ENCODE measurements around the gene ARMH3.

Gene ARMH3

DNA sequence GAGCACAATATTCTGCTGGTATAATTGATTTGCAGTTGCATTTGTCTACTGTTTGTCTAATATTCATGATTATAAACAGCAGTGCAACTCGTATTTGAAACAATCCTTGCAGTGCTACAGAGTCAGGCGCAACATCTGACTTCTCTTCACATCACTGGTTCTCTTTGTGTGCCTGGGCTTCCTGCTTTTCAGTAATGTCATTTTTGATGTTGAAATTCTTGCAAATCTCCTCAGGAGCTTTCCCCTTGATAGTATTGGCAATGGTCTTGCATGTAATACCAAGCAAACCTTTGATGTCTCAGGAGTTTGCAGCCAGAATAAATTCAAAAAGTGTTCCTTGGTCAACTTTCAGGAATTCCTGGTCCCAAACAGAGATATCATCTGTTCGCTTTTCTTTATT, 29.4 kb upstream of the ARMH3 start:
- TF ChIP-seq, protein P1, sequence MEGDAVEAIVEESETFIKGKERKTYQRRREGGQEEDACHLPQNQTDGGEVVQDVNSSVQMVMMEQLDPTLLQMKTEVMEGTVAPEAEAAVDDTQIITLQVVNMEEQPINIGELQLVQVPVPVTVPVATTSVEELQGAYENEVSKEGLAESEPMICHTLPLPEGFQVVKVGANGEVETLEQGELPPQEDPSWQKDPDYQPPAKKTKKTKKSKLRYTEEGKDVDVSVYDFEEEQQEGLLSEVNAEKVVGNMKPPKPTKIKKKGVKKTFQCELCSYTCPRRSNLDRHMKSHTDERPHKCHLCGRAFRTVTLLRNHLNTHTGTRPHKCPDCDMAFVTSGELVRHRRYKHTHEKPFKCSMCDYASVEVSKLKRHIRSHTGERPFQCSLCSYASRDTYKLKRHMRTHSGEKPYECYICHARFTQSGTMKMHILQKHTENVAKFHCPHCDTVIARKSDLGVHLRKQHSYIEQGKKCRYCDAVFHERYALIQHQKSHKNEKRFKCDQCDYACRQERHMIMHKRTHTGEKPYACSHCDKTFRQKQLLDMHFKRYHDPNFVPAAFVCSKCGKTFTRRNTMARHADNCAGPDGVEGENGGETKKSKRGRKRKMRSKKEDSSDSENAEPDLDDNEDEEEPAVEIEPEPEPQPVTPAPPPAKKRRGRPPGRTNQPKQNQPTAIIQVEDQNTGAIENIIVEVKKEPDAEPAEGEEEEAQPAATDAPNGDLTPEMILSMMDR (IDR thresholded peaks at IDR 0.05; ENCODE audit: low read length), result no peak
- TF ChIP-seq EZH2 (optimal IDR thresholded peaks at IDR 0.05; ENCODE audit: low read depth, low read length), result no peak
- no peak for TF ChIP-seq EZH2phosphoT487 (IDR thresholded peaks at IDR 0.05; ENCODE audit: low read length)
- Histone ChIP-seq H3F3A (ENCODE audit: insufficient read depth, low read length) (no peaks in the 10 kb centered on the region), H3K4me2 (ENCODE audit: low read depth, low read length) (no peak overlapping the region)

DNA sequence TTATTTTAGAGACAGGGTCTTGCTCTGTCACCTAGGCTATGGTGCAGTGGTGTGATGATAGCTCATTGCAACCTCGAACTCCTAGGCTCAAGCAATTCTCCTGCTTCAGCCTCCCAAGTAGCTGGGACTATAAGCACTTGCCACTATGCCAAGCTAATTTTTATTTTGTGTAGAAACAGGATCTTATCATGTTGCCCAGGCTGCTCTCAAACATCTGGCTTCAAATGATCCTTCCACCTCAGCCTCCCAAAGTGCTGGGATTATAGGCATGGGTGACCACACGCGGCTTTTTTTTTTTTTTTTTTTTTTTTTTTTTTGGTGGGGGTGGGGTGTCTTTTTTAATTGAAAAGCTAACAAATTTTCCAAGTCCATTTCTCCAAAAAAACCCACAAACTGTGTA, 27.6 kb upstream of the ARMH3 start:
- Histone ChIP-seq H3K9me2 (replicated peaks; ENCODE audit: insufficient read depth, low read length) (no peaks in the 10 kb centered on the region), H3F3A (ENCODE audit: insufficient read depth, low read length) (no peaks in the 10 kb centered on the region)
- TF ChIP-seq EZH2phosphoT487 (IDR thresholded peaks at IDR 0.05; ENCODE audit: low read length) (no peak), EZH2 (optimal IDR thresholded peaks at IDR 0.05; ENCODE audit: low read depth, low read length) (no peak)
- TF ChIP-seq, protein P1 (IDR thresholded peaks at IDR 0.05; ENCODE audit: low read length), result no peak

More for the DNA sequence above, 29.4 kb upstream of the ARMH3 start:
- Histone ChIP-seq H3K9ac (ENCODE audit: low read length) (no peak overlapping the region), H3K36me3 (replicated peaks; ENCODE audit: insufficient read depth, low read length) (no peaks in the 10 kb centered on the region), H4K20me1 (ENCODE audit: insufficient read depth, low read length) (no peaks in the 10 kb centered on the region), H3K27ac (ENCODE audit: low read length) (no peak overlapping the region), H3K4me1 (ENCODE audit: low read length) (no peaks in the 10 kb centered on the region), H3K79me2 (ENCODE audit: low read length) (no peaks in the 10 kb centered on the region), H3K9me2 (replicated peaks; ENCODE audit: insufficient read depth, low read length) (no peaks in the 10 kb centered on the region), H2AFZ (ENCODE audit: low read length) (no peak overlapping the region), H3K27me3 (replicated peaks; ENCODE audit: insufficient read depth, low read length) (no peaks in the 10 kb centered on the region), H3K9me3 (replicated peaks; ENCODE audit: insufficient read depth, low read length) (no peaks in the 10 kb centered on the region), H3K4me3 (ENCODE audit: low read length) (no peak overlapping the region)
- DNase-seq, result no peak

DNA sequence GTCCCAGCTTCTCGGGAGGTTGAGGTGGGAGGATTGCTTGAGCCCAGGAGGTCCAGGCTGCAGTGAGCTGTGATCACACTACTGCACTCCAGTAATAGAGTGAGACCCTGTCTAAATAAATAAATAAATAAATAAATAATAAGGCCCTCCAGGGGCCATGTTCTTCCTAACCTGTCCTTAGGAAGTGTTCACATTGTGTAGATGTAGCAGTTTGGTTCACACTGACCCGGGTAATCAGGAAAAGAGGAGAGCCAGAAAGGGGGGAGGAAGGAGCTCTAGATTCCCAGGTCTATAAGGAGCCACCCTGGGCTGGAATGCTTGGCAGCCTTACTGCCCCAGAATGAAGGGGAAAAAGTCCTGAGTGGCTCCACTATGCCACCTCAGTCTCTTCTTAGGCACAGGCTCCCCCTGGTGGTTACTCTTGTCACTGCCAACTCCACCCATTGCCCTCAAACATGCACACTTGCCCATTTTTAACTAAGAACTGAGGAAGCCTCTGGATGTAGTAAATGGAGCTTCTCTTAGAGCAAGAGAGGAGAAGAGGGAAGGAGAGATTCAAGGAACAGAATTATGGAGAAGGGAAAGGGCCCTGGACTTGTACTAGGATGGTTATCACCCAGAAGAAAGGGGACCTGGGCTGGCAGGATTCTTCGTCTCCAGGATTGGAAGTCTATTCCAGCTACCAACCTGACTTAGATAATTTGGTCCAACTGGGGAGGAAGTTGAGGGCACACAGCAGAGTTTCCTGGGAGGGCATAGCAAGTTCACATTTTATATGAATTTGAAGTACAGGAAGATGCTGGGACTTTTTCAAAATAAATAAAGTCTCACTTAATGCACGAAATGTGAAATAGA, 16.9 kb upstream of the ARMH3 start:
- no peaks in the 10 kb centered on the region for H3K27me3 ChIP-seq (replicated peaks; ENCODE audit: insufficient read depth, low read length)
- peaks cover 3% of the 10 kb centered on the region; the same call in 1 of the 2 replicates for H3K79me2 ChIP-seq (ENCODE audit: low read length)
- no peaks in the 10 kb centered on the region for H3K36me3 ChIP-seq (replicated peaks; ENCODE audit: insufficient read depth, low read length)
- peak; percentile 71 for DNase-seq
- no peaks in the 10 kb centered on the region for H3K4me1 ChIP-seq (ENCODE audit: low read length)
- H3K4me2 ChIP-seq (ENCODE audit: low read depth, low read length), result no peak overlapping the region
- H2AFZ ChIP-seq (ENCODE audit: low read length), result no peak overlapping the region
- TF ChIP-seq EZH2 (optimal IDR thresholded peaks at IDR 0.05; ENCODE audit: low read depth, low read length) (no peak), EZH2phosphoT487 (IDR thresholded peaks at IDR 0.05; ENCODE audit: low read length) (no peak)
- TF ChIP-seq, protein P1 (IDR thresholded peaks at IDR 0.05; ENCODE audit: low read length), result peak; percentile 96
- H3K4me3 ChIP-seq (ENCODE audit: low read length), result no peak overlapping the region
- no peaks in the 10 kb centered on the region for H3K9me3 ChIP-seq (replicated peaks; ENCODE audit: insufficient read depth, low read length)
- no peaks in the 10 kb centered on the region for H4K20me1 ChIP-seq (ENCODE audit: insufficient read depth, low read length)
- H3K27ac ChIP-seq (ENCODE audit: low read length), result no peak overlapping the region
- no peaks in the 10 kb centered on the region for H3K9me2 ChIP-seq (replicated peaks; ENCODE audit: insufficient read depth, low read length)
- no peak overlapping the region for H3K9ac ChIP-seq (ENCODE audit: low read length)
- H3F3A ChIP-seq (ENCODE audit: insufficient read depth, low read length), result 0 out of 2 replicates have a peak, but pooled peaks cover 5% of the 10 kb centered on the region

More for the DNA sequence above, 27.6 kb upstream of the ARMH3 start:
- Histone ChIP-seq H4K20me1 (ENCODE audit: insufficient read depth, low read length) (no peaks in the 10 kb centered on the region), H2AFZ (ENCODE audit: low read length) (no peak overlapping the region), H3K4me3 (ENCODE audit: low read length) (no peak overlapping the region), H3K9ac (ENCODE audit: low read length) (no peak overlapping the region), H3K36me3 (replicated peaks; ENCODE audit: insufficient read depth, low read length) (no peaks in the 10 kb centered on the region), H3K79me2 (ENCODE audit: low read length) (no peaks in the 10 kb centered on the region), H3K9me3 (replicated peaks; ENCODE audit: insufficient read depth, low read length) (no peaks in the 10 kb centered on the region), H3K4me2 (ENCODE audit: low read depth, low read length) (no peak overlapping the region), H3K4me1 (ENCODE audit: low read length) (no peaks in the 10 kb centered on the region), H3K27ac (ENCODE audit: low read length) (no peak overlapping the region), H3K27me3 (replicated peaks; ENCODE audit: insufficient read depth, low read length) (no peaks in the 10 kb centered on the region)
- no peak for DNase-seq
